DOHH2 (cell line): ENCODE results near the gene FARS2.

Experiments used
- EZH2phosphoT487 ChIP-seq: fragments of 200-600 bp; sonication (generic); IDR thresholded peaks from 2 replicates; pipeline ENCODE4 v1.6.1; 2017; ENCODE audit warnings: borderline replicate concordance, mild to moderate bottlenecking, antibody characterized with exemption, low read length, moderate library complexity, mixed read lengths
- TF ChIP-seq, protein P1 (sequence below): fragments of 200-600 bp; sonication (generic); IDR thresholded peaks from one replicate; pipeline ENCODE4 v1.5.1; 2014; ENCODE audit warnings: antibody characterized with exemption, mild to moderate bottlenecking, low read depth, low read length; ENCODE audit not compliant: poor library complexity, severe bottlenecking

DNA sequence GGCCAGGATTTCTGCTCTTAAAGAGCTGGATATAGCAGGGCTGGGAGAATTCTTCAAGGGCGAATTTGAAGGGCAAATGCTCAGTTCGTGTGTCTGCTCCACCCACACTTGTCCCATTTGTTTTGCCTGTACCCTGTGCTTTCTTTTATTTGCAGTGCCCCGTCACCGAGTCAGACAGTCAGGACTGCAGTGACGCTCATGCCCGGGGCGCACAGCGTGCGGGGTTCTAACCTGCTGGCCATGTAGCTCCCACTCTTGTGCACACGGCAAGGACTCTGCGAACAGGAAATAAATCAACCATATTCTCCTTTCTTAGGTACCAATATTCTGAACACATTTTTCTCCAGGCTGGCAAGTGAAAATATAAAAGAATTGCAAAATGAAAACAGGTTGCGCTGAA, 18.2 kb upstream of the FARS2 start:
- TF ChIP-seq, protein P1, sequence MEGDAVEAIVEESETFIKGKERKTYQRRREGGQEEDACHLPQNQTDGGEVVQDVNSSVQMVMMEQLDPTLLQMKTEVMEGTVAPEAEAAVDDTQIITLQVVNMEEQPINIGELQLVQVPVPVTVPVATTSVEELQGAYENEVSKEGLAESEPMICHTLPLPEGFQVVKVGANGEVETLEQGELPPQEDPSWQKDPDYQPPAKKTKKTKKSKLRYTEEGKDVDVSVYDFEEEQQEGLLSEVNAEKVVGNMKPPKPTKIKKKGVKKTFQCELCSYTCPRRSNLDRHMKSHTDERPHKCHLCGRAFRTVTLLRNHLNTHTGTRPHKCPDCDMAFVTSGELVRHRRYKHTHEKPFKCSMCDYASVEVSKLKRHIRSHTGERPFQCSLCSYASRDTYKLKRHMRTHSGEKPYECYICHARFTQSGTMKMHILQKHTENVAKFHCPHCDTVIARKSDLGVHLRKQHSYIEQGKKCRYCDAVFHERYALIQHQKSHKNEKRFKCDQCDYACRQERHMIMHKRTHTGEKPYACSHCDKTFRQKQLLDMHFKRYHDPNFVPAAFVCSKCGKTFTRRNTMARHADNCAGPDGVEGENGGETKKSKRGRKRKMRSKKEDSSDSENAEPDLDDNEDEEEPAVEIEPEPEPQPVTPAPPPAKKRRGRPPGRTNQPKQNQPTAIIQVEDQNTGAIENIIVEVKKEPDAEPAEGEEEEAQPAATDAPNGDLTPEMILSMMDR, result no peak
- TF ChIP-seq EZH2phosphoT487, result no peak
